CD4-positive, alpha-beta T cell treated with Interleukin-21 for 1 hour (primary cell): Measurements from ENCODE around the gene NCBP1.

Experiments used
- DNase-seq: peaks from one replicate; pipeline ENCODE4 v3.0.0-alpha.2; 2020

NCBP1 gene

DNA sequence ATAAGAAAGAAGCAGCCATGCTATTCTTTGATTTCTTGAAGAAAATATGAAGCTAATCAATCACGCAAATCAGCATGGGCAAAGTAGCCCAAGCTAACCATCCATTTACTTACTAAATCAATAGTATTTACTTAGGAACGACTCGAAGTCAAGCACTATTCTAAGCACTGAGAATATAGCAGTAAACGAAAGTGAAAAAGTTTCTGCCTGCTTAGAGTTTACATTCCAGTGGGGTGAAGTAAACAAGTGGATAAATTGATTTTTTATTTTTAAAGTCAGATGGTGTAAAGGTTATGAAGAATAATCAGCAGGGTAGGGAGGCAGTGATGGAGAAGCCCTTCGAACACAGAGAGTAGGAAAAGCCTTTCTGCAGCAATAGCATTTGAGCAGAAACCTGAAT lies 6.0 kb upstream of the NCBP1 start:
- no peak for DNase-seq

DNA sequence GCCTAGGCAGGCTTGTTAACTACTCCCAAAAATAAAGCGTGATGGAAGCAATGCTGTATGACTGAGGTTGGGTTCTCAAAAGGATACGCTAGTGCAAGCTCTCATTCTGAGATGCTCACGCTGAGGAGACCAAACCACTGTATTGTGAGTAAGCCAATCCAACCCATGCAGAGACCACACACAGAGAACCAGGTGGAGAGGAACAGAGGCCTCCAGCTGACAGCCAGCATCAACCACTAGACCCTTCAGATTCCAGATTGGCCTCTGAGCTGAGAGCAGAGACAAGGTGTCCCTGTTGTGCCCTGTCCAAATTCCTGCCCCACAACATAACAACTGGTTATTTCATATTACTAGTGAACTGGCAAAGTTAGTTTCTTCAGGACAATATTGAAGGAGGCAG lies 5.0 kb upstream of the NCBP1 start:
- DNase-seq, result no peak

DNA sequence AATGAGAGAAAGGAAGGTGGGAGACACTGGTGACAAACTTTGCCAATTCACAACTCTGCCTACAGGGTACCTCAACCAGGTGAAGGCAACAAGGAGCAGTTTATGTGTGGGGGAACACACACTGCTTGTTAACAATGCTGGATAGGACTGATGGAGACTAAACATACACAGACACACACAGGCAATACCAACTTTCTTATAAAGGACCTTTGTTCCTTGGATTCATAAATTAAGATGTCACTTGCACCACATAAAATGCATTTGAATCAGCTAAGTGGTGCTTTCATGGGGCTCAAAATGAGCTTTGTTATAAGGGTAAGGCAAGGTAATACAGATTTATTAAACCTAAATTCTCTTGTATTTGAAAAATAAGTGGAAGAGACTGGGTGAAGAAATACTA lies 4.5 kb upstream of the NCBP1 start:
- DNase-seq, result no peak

GRCh38 chr9:97630591-97630990 lies 3.0 kb upstream of the NCBP1 start:
- DNase-seq, result no peak

DNA sequence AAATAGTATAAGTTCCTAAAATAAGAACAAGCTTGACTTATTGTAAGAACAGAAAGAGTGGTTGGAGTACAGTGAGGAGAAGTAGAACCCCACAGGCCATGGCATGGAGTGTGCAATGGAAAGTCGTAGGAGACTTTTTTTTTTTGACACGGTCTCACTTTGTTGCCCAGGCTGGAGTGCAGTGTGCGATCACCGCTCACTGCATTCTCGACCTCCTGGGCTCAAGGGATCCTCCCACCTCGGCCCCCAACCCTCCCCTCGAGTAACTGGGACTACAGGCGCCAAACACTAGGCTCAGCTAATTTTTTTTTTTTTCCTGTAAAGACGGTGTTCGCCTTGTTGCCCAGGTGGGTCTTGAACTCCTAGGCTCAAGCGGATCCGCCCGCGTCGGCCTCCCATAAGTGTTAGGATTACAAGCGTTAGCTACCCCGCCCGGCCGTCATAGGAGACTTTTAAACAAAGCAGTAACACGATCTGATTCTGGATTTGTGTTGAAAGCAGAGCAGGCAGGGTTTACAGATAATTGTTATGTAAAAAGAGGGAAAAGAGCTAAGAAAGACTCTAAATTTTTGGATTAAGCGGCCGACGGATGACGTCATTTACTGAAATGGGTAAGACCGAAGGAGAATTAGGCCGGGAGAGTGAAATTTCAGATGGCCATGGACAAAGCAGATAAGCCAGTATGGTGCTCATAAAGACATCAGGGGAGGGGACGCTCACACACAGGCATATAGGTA lies 1.2 kb upstream of the NCBP1 start:
- no peak for DNase-seq

DNA sequence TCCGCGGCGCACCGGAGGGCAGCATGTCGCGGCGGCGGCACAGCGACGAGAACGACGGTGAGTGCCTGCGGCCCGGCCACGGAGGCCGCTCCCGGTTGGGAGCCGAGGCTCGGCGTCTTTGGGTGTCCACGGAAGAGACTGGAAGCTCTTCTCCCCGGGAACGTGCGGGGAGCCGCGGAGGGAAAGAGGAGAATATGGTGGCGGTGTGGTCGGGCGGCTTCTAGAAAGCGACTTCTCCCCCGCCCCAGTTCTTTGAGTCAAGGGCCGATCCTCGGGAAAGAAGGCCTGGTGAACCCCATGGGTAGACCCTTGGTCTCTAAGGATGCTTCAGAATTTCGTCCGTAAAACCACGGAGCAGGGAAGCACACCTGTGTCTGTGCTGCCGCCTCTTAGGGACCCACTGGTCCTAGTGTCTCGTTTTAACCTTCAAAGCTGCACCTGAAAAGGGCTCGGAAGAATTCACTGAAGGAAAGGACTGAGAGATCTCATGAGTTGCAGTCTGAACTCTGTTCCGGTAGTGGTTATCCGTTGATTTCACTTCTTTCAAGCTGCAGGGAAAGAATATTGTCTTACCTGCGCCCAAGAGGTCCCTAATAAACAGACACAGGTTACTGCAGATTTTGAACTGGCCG lies 354 bp downstream of the NCBP1 start:
- peak; percentile 19 for DNase-seq

GRCh38 chr9:97635026-97635425 lies 1.4 kb downstream of the NCBP1 start:
- DNase-seq, result no peak

DNA sequence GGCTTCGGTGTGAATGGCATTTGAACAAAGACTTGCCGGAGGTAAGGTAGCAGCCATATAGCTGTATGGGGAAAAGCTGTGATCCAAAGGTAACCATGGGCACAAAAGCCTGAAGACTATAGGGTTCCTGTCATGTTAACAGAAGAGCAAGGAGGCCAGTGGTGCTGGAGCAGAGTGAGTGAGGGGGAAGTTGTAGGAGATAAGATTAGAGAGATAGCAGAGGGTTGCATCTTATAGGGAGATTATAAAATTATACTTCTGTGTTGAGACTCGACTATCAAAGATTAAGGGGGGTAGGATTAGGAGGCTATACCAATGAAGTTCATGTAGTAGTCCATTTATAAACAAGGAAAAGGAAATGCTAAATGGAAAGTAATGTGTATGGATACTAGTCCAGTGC lies 3.3 kb downstream of the NCBP1 start:
- DNase-seq, result no peak

- DNase-seq, result no peak
These were observed 5.0 kb downstream of the NCBP1 start for GRCh38 chr9:97638666-97639065.

- no peak for DNase-seq
These were observed 6.7 kb downstream of the NCBP1 start for GRCh38 chr9:97640325-97640724.

DNA sequence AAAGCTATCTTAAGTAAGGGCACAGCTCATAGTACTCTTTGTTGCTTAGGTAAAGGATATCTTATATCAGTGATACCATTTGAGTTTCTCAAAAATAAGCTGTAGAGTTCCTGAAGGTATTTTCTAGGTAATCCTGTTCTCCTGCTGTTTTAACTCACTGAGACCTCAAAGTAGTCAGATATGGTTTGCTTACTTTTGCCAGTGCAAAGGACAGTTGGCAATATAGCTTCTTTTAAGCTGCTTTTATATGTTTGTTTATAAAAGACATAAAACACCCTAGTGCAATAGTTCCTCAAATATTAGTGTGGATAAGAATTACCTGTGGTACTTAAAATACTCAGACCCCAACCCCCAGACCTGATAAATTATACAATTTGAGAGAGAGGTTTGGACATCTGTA lies 12.1 kb downstream of the NCBP1 start:
- no peak for DNase-seq

DNA sequence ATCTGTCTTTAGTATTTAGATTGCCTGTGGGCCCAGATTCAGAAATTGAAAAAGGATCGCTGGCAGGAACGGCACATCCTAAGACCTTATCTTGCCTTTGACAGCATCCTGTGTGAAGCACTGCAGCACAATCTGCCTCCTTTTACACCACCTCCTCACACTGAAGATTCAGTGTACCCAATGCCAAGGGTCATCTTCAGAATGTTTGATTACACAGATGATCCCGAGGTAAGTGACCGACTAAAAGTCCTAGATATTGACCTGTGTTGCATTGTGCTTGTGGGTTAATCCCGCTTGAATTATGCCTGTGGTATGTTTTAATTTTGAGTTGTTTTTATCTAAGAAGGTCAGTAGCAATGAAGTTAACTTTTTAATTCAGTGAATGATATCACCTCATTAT lies 14.4 kb downstream of the NCBP1 start:
- no peak for DNase-seq

- DNase-seq, result no peak
These were observed 18.0 kb downstream of the NCBP1 start for GRCh38 chr9:97651646-97652045.

DNA sequence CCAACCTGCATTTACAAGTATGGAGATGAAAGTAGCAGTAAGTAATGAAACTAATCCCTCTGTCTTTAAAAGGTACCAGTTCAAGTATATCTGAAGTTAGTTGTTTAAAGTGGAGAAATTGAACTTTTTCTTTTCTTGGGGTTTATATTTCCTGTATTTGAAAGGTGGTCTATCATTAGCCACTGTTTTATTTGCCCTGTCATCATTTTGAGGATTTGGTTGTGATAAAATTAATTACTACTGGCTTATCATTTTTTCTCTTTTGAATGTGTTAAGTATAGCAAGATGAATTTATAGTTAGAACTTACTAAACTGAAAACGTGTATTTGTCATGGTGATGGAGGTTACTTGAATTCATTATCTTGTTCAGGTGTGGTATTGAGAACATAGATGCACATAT lies 25.1 kb downstream of the NCBP1 start:
- no peak for DNase-seq

DNA sequence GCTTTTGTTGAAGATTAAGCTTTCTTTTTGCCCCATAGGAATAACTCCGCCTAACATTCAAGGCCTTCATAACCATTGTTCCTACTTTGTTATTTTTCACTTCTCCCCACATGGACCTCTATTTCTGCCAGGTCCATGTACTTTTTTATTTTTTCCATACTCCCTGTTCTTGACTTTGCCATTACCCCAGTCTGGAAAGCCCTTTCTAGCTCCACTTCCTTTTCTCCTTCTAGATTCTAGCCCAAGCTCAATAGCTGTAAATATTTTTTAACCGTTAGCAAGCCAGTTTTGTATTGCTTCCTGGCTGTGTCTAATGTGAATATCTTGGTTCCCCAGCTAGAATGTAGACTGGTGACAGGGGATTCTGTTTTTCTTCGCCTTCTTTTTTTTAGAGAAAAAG lies 26.1 kb downstream of the NCBP1 start:
- DNase-seq, result no peak

DNA sequence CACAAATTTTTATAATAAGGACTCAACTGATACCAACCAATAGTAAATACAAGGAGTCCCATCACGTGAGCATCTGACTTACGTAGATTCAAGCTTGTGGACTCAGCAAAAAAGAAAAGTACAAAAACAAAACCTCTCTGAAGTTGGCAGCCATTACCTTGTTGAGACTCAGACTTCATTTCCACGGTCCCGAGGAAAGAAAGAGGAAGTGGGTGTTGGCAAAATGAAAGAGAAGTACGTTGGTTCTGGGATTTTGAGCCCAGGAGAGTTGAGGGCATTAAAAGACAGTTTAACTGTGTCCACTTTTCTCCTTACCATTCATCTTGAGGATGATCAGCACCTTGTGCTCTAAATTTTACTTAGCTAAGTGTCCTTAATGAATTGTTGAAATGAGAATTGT lies 26.7 kb downstream of the NCBP1 start:
- DNase-seq, result no peak

DNA sequence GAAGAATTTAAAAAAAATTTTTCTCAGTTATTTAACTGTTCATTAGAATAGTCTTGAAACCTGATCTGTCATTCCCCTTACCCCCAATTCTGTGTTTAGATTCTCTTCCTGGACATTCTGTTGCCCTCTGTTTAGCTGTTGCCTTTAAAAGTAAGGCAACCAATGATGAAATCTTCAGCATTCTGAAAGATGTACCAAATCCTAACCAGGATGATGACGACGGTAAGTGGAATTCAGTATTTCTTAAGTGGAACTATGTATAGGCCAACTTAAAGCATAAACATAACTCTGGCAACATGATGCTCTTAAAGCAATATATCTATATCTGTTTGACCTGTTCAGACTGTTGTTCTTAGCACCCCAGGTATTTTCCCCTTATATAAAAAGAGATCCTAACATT lies 27.2 kb downstream of the NCBP1 start:
- DNase-seq, result no peak

GRCh38 chr9:97665742-97666141 lies 32.1 kb downstream of the NCBP1 start:
- no peak for DNase-seq

DNA sequence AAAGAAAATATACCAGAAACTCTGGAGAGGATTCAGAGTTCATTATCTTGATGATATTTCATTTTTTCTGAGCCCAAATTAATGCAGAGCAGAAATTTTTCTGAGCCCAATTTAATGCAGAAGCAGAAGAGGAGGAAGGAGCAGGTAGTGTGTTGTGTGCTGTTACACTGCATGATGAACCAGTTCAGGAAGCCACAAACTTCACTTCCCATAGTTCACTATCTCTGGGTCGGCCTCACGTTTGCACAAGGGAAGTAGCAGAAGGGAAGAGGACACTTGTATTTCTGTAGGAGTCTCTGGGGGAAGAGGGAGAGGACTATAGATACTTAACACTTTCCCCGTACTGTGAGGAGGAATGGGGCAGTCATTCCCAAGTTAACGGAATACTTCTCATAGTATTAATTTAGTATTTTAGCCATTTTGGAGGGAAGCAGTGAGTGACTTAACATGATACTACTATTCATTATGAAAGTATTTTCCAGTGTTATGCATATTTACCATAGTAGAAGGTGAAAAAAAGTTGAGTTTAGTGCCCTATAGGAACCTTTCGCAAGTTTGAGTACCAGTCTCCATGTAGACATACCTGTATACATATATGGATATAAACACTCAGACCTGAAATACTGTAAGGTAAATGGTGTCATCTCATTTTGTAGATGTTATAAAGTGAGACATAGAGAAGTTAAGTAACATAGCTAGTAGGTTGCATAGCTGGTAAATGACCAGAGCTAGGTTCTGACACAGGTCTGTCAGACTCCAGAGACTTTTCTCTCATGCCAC lies 33.5 kb downstream of the NCBP1 start:
- no peak for DNase-seq

DNA sequence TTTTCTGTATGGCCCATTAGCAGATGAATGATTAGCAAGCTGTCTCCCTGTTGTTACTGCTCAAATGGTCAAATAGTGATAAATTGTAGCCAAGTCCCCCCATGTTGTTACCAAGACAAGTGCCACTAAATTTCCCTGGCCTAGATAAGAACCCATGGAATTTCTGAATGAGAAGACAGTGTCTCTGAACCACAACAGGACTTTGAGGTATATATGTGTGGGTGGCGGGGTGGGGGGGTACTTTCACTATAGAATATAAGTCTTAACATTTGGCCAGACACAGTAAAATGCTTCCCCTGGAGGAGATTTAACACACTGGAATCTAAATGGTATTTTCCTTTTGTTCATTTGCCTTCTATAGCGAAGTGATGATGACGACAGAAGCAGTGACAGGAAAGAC lies 34.9 kb downstream of the NCBP1 start:
- DNase-seq, result no peak

DNA sequence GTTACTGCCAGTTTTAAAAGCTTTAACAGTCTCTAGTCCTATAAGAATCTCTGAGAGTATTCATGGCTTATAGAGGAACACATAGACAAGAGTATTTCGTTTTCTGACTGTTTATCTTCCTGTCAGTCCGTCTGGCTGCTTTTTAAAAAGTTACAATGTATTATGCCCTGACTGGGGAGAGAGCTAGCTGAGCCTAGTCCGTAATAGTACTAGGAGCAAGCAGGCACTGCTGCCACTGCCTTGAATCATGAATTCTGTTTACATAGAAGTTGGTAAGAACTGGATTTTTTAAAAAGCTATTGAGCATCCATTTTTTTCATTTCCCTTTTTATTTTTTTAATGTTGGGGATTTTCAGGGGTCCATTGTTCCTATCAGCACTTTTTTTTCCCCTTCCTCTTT lies 37.0 kb downstream of the NCBP1 start:
- no peak for DNase-seq

- no peak for DNase-seq
These were observed 38.8 kb downstream of the NCBP1 start for GRCh38 chr9:97672403-97672802.

GRCh38 chr9:97673922-97674321 lies 40.3 kb downstream of the NCBP1 start:
- no peak for DNase-seq

GRCh38 chr9:97675655-97676054 lies 42.0 kb downstream of the NCBP1 start:
- no peak for DNase-seq
